Kidney glomerular epithelial cell (primary cell): ENCODE results near the gene OSBP2.

Source experiments
- DNase-seq: peaks from one replicate; lab custom pipeline; 2025; lab: John Stamatoyannopoulos, UW

OSBP2 gene

GRCh38 chr22:30881361-30882183, 186.9 kb downstream of the OSBP2 start:
- DNase-seq: no peak

- no peak for DNase-seq
Measured at GRCh38 chr22:30882184-30882717, 187.6 kb downstream of the OSBP2 start.

- no peak for DNase-seq
Measured at GRCh38 chr22:30882974-30883533, 188.4 kb downstream of the OSBP2 start.

- DNase-seq: no peak
Measured at GRCh38 chr22:30883586-30884145, 189.0 kb downstream of the OSBP2 start.

DNA sequence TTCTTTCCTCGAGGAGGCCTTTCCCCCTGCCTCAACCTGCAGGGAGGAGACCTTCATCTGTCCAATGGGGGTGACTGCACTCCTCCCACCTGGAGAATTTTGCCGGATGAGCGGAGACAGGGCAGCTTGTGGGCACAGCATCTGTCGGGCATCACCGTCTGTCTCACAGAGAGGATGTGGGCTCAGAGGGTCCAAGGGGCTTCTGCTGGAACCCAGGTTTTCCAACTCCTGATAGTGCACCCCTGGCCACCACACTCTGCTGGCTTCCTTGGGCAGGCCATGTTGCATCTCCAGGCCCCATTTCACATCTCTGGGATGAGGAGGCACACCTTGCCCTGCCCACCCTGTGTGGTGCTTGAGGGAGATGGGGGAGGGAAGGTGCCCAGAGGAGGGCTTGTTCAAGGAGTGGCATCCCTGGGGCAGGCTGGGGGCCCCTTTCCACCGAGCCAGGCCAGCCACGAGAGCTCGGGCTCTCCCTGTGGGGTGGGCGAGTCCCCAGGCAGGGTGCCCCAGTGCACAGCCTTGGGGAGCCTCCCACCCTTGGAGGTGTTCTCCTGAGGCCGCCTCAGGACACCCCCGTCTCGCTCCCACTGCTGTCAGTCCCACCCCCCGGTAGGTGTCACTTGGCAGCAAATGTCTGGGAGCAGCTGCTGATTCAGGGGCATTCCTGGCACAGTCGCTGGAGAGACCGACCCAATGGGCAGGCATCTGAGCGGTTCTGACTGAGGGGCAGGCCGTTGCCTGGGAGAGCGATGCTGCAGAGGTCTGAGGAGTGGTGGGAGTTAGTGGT, 189.7 kb downstream of the OSBP2 start:
- no peak for DNase-seq

DNA sequence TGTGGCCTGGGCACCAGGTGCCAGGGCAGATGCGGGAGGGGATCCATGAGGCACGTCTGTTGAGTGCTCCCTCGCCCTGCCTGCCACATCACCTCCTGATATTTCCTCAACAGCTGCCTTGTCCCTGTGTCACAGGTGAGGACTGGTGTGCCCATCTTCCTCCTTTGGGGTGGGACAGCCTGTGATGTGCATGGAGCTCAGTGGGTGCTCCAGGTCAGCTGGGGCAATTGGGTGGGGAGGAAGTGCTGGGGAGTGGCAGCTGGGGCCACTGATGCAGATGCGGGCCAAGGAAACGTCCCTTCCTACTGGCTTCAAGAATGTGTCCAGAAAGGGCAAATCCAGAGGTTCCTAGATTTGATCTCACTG, 190.3 kb downstream of the OSBP2 start:
- no peak for DNase-seq

- DNase-seq: no peak
Measured at GRCh38 chr22:30885591-30885990, 190.9 kb downstream of the OSBP2 start.

DNA sequence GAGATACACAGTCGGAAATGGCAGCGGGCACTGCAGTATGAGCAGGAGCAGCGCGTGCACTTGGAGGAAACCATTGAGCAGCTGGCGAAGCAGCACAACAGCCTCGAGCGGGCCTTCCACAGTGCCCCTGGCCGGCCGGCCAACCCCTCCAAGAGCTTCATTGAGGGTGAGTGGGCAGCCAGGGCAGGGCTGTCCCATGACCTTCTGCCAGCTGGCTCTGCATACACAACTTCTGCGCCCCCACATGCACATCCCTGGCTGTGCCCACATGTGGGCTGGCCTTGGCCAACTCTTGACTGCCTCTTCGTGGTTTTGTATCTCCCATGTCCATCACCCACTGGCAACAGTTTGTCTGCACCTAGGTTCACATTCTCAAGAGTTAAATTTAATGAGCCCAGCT, 192.8 kb downstream of the OSBP2 start:
- DNase-seq: no peak

DNA sequence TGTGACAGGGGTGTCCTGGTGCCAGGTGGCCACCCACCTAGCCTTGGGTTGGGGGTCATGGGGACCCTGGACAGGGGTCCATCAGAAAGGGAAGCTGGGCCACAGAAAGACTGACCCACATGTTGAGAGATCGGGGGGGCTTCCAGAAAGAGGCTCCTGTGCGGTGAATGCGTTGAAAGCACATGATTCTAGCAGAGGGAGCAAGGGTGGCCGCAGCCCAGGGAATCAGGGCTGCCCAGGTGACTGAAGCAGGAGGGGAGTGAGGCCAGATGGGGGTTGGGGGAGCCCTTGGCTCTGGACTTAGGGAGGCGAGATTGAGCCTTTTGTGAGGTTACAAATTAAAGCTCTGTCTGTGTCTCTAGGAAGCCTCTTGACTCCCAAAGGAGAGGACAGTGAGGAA, 193.2 kb downstream of the OSBP2 start:
- no peak for DNase-seq

- no peak for DNase-seq
Measured at GRCh38 chr22:30889268-30889995, 194.8 kb downstream of the OSBP2 start.

DNA sequence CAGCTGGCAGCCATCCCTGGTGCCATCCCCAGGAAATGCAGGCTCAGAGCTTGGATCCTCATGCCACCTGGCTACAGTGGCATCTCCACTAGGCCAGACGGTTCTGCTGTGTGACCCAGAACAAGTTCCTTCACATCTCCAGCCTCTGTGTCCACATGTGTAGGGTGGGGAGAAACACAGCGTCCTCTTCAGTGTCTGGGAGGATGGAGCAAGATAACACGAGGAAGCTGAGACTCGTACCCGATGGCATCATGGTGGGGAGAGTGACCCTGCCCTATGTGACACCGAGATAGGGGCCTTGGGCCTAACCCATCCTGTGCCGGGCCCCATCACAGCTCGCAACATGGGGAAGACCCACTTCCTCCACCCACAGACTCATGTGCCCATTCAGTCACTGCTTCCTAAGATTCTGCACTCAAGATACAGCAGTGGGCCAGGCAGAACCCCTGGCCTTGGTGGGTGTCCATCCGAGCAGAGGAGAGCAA, 195.4 kb downstream of the OSBP2 start:
- no peak for DNase-seq

- DNase-seq: peak; percentile 1
Measured at GRCh38 chr22:30890686-30891442, 196.2 kb downstream of the OSBP2 start.

DNA sequence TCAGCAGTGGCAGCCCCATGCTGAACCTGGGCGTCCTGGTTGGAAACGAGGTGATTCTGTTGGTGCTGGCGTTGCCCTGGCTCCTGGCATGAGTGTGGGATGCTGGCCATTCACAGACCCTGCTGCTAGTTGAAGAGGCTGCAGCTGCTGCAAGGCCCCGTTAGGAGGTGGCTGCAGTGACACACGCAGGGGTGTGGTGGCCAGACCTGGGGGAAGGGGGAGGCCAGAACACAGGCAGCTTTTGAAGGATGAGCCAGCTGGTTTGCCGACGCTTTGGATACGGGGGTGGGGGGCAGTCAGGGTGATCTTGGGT, 196.7 kb downstream of the OSBP2 start:
- no peak for DNase-seq

DNA sequence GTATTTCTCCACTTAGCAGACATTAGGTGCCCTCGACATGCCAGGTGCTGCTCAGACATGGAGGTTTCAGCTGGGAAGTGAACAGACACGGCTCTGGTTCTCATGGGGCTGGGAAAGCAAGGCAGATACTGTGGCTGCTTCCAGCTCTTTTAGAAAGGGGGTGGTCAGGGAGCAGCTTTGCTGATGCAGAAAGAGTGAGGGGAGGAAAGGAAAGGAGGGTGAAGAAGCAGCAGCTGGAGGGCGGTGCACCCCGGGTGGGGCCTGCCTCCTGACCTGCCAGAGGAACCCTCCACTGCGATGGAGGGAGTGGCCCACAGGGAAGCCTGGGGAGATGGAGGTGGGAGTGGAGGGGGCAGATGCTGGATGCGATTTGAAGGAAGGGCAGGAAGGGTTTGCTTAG, 197.1 kb downstream of the OSBP2 start:
- no peak for DNase-seq

- no peak for DNase-seq
Measured at GRCh38 chr22:30892286-30892685, 197.6 kb downstream of the OSBP2 start.

DNA sequence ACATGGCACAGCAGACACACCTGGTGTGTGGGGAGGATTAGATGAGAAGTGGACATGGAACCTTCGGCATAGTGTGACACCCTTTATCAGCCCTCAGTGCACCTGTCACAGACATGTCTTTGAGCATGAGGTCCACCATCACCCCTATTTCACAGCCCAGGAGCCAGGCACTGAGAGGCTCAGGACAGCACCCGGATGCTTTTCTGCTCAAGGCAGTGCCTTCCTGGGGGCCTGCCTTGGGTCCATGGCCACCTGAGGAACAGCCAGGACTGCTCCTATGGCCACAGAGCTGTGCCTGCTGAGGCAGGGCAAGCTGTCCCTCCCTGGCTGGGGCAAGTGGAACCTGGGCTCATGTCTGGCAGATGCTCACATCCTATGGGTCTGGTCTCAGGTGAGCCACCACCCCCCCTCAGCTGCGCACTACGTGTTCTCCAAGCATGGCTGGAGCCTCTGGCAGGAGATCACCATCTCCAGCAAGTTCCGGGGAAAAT, 198.1 kb downstream of the OSBP2 start:
- no peak for DNase-seq

DNA sequence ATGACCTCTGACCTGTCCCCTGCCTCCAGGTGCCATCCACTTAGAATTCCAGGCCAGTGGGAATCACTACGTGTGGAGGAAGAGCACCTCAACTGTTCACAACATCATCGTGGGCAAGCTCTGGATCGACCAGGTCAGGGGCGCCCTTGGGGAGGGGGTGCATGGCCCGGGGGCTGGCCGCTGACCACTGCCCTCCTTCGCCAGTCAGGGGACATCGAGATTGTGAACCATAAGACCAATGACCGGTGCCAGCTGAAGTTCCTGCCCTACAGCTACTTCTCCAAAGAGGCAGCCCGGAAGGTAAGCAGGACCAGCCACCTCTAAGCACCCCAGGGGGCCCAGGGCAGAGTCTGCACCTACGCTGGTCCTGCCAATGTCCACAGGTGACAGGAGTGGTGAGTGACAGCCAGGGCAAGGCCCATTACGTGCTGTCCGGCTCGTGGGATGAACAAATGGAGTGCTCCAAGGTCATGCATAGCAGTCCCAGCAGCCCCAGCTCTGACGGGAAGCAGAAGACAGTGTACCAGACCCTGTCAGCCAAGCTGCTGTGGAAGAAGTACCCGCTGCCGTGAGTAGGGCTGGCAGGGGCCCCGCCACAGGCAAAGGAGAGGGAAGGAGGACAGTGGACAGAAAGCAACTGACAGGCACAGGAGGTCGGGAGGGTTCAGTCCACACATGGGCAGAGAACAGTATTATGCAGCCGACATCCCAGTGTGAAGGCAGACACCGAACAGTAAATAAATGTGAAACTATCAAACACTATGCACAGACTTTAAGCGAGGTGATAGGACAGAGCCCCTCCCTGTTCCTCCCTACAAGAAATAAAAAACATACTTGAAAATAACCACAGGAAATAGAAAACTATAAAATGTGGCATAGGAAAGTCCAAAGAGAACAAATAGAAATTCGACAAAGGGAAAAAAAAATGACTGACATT, 199.0 kb downstream of the OSBP2 start:
- DNase-seq: no peak

GRCh38 chr22:30894371-30894740, 199.7 kb downstream of the OSBP2 start:
- no peak for DNase-seq

- DNase-seq: no peak
Measured at GRCh38 chr22:30902496-30903357, 208.1 kb downstream of the OSBP2 start.
